GM12873 (cell line): ENCODE data around the gene SNX14.

Source experiments
- CTCF ChIP-seq: IDR thresholded peaks from 2 replicates; pipeline ENCODE4 v1.5.1; 2012; ENCODE audit warnings: low read depth, mild to moderate bottlenecking, moderate library complexity, low read length, control low read depth; ENCODE audit not compliant: insufficient read depth; ENCODE audit errors: missing control alignments

Gene SNX14

GRCh38 chr6:85459224-85459901 lies 134.3 kb downstream of the SNX14 start:
- no peak for TF ChIP-seq CTCF

- TF ChIP-seq CTCF, result no peak
These were observed 134.9 kb downstream of the SNX14 start for GRCh38 chr6:85458782-85459181.

- no peak for TF ChIP-seq CTCF
These were observed 135.5 kb downstream of the SNX14 start for GRCh38 chr6:85458184-85458583.

- no peak for TF ChIP-seq CTCF
These were observed 136.9 kb downstream of the SNX14 start for GRCh38 chr6:85456782-85457181.
